Measurements from ENCODE around the gene NCAM1. TPM values are rescaled to one million over a fixed set of nuclear protein-coding genes. Genes with fewer than 3 reads are reported as not detected.

NCAM1 gene
- polyA plus RNA-seq, 1 donor (not counting 4 experiments of a cell fraction or from before 2014, with no cell fraction given): 0.04 TPM

GRCh38 chr11:113148652-113149051 is 187.4 kb downstream of the NCAM1 start:
- no peaks in the 10 kb centered on the region for H3K9me1 ChIP-seq (ENCODE audit: control insufficient read depth, extremely low read depth, insufficient read depth, low read length)
- H3K9ac ChIP-seq (ENCODE audit: control insufficient read depth, extremely low read depth, insufficient read depth, low read length): no peak overlapping the region
- no peaks in the 10 kb centered on the region for H3K79me2 ChIP-seq (ENCODE audit: control insufficient read depth, insufficient read depth, low read length)
- no peak for DNase-seq (ENCODE audit: low read depth, low spot score)
- H3K27ac ChIP-seq (ENCODE audit: control insufficient read depth, insufficient read depth, low read length): no peak overlapping the region
- dilution Hi-C loops (cut with MboI; ENCODE audit: extremely low pct_ligation_motif_present, low sequenced_read_pairs): no loop called here
- H3K9me3 ChIP-seq (ENCODE audit: control insufficient read depth, low read depth, low read length): no peaks in the 10 kb centered on the region
- no peaks in the 10 kb centered on the region for H3K36me3 ChIP-seq (ENCODE audit: control insufficient read depth in 2 of 2, extremely low read depth in 1 of 2, insufficient read depth in 2 of 2, low read length in 2 of 2)
- no peak for FAIRE-seq
- H3K4me2 ChIP-seq (ENCODE audit: control insufficient read depth, extremely low read depth, insufficient read depth, low read depth, low read length): no peak overlapping the region
- H4K20me1 ChIP-seq (ENCODE audit: control insufficient read depth, extremely low read depth, insufficient read depth, low read length): no peaks in the 10 kb centered on the region
- no peaks in the 10 kb centered on the region for H3K27me3 ChIP-seq (ENCODE audit: control insufficient read depth, extremely low read depth, insufficient read depth, low read length)
- no peak overlapping the region for H3K4me3 ChIP-seq (ENCODE audit: control insufficient read depth in 2 of 3, extremely low read depth in 1 of 3, insufficient read depth in 2 of 3, low read depth in 1 of 3, low read length in 3 of 3)
- no peaks in the 10 kb centered on the region for H3K4me1 ChIP-seq (ENCODE audit: control insufficient read depth, extremely low read depth, insufficient read depth, low read length)
- no peak for TF ChIP-seq EZH2 (IDR thresholded peaks at IDR 0.05; ENCODE audit: low read length)
- TF ChIP-seq CTCF (optimal IDR thresholded peaks at IDR 0.05 in 1 of 3, IDR thresholded peaks at IDR 0.05 in 1 of 3, conservative IDR thresholded peaks at IDR 0.05 in 1 of 3; ENCODE audit: extremely low read depth in 1 of 3, insufficient read depth in 2 of 3, low read length in 3 of 3): no peak
- no peak overlapping the region for H2AFZ ChIP-seq (ENCODE audit: control insufficient read depth, low read length)

- Histone ChIP-seq H3K79me2 (ENCODE audit: control insufficient read depth, insufficient read depth, low read length) (no peaks in the 10 kb centered on the region), H3K9me1 (ENCODE audit: control insufficient read depth, extremely low read depth, insufficient read depth, low read length) (no peaks in the 10 kb centered on the region), H3K4me3 (ENCODE audit: control insufficient read depth in 2 of 3, extremely low read depth in 1 of 3, insufficient read depth in 2 of 3, low read depth in 1 of 3, low read length in 3 of 3) (no peak overlapping the region), H3K27ac (ENCODE audit: control insufficient read depth, insufficient read depth, low read length) (no peak overlapping the region), H3K9me3 (ENCODE audit: control insufficient read depth, low read depth, low read length) (no peaks in the 10 kb centered on the region), H3K9ac (ENCODE audit: control insufficient read depth, extremely low read depth, insufficient read depth, low read length) (no peak overlapping the region), H3K4me2 (ENCODE audit: control insufficient read depth, extremely low read depth, insufficient read depth, low read depth, low read length) (no peak overlapping the region), H3K4me1 (ENCODE audit: control insufficient read depth, extremely low read depth, insufficient read depth, low read length) (no peaks in the 10 kb centered on the region), H4K20me1 (ENCODE audit: control insufficient read depth, extremely low read depth, insufficient read depth, low read length) (no peaks in the 10 kb centered on the region), H3K36me3 (ENCODE audit: control insufficient read depth in 2 of 2, extremely low read depth in 1 of 2, insufficient read depth in 2 of 2, low read length in 2 of 2) (no peaks in the 10 kb centered on the region), H3K27me3 (ENCODE audit: control insufficient read depth, extremely low read depth, insufficient read depth, low read length) (no peaks in the 10 kb centered on the region), H2AFZ (ENCODE audit: control insufficient read depth, low read length) (no peak overlapping the region)
- dilution Hi-C loops (cut with MboI; ENCODE audit: extremely low pct_ligation_motif_present, low sequenced_read_pairs): no loop called here
- TF ChIP-seq EZH2 (IDR thresholded peaks at IDR 0.05; ENCODE audit: low read length): no peak
- TF ChIP-seq CTCF (optimal IDR thresholded peaks at IDR 0.05 in 1 of 3, IDR thresholded peaks at IDR 0.05 in 1 of 3, conservative IDR thresholded peaks at IDR 0.05 in 1 of 3; ENCODE audit: extremely low read depth in 1 of 3, insufficient read depth in 2 of 3, low read length in 3 of 3): no peak
- FAIRE-seq (no peak), DNase-seq (ENCODE audit: low read depth, low spot score) (no peak)
Observed at GRCh38 chr11:113151521-113151920, 190.3 kb downstream of the NCAM1 start.
